Activated CD4-positive, alpha-beta T cell treated with anti-CD3 and anti-CD28 coated beads, Interleukin-2, amount 50 U/mL, for 16 hours (primary cell): ENCODE measurements around the gene OR1L1.

Experiments
- DNase-seq: peaks from one replicate; pipeline ENCODE4 v3.0.0-alpha.2; 2020

The OR1L1 gene

GRCh38 chr9:122661416-122661815, at the start of gene OR1L1:
TSS of gene OR1L1 (plus strand) at chr9:122661716. CDS start at chr9:122661716, 0 bp downstream.
- DNase-seq: no peak

GRCh38 chr9:122614362-122614761, 47.2 kb upstream of the OR1L1 start, which contains the start of gene OR1Q1:
TSS of gene OR1Q1 (plus strand) at chr9:122614738. CDS start at chr9:122614738, 0 bp downstream.
- DNase-seq: no peak

- DNase-seq: no peak
Measured at GRCh38 chr9:122619996-122620395, 41.5 kb upstream of the OR1L1 start.

DNA sequence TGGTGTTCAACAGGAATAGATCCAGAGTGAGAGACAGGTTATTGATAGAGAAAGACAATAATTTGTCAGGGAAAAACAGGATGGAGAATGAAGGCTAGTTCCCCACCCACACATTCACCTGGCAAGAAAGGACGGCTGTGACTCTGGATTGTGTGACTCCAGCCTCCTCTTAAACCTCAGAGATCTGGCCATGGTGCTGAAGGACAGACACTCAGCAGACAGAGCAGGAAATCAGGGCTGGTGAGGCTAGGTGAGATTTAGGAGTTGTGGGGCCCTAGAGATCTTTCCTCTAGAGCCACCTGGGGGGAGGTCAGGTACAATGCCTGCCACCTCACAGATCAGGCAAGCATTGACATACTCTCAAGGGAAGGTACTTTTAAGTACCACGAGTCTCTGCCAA, 19.3 kb upstream of the OR1L1 start:
- DNase-seq: no peak

- no peak for DNase-seq
Measured at GRCh38 chr9:122656378-122656777, 5.1 kb upstream of the OR1L1 start.

GRCh38 chr9:122657527-122657926, 4.0 kb upstream of the OR1L1 start, which contains the start of gene OR1B1:
TSS of gene OR1B1 (minus strand) at chr9:122657627.
- DNase-seq: no peak

DNA sequence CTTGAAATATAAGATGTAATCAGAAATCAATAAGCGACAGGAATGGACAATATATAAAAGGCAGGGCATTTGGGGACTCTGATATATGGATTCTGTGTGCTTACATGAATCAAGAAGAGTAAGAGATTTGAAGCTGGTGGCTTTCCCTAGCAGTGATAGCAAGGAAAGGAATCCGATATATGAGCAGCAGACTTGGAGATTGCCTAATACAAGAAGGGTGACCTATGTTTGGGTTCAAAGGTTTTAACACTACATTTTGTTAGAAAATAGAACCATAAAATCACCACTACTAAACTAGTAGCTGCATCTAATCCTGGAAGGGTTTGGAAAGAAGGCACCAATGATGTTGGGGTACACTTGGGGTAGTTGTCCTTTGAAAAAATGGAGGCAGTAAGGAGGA, 11.0 kb downstream of the OR1L1 start:
- DNase-seq: no peak

DNA sequence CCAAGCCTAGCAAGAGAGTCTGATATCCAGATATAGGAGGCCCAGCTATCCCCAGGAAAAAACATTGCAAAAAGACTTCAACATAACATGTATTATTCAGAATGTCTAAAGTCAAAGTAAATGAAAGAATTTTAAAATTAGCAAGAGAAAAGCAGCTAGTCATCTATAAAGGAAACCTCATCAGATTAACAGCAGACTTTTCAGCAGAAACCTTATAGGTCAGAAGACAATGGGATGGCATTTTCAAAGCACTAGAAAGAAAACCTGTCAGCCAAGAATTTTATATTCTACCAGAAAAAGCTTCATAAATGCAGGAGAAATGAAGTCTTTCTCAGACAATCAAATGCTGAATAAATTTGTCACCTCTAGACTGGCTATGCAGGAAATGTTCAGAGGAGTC, 23.3 kb downstream of the OR1L1 start:
- DNase-seq: no peak

- DNase-seq: no peak
Measured at GRCh38 chr9:122695696-122696095, 34.2 kb downstream of the OR1L1 start.
